ENCODE data around the gene LMOD1. TPM values are rescaled to one million over a fixed set of nuclear protein-coding genes. Genes with fewer than 3 reads are reported as not detected.
"Not testable (repeated sequence)": the region's sequence is repeated elsewhere in the genome, so short reads cannot be mapped to it uniquely, and the experiment has no call there.

The LMOD1 gene
- total RNA-seq, 2 donors from 2014 or later = not detected

- Mint-ChIP-seq H3K36me3 (ENCODE audit: low read depth) (no peaks in the 10 kb centered on the region), H3K27ac (no peak overlapping the region), H3K27me3 (peaks cover 50% of the 10 kb centered on the region), H3K4me3 (no peak overlapping the region), H3K4me1 (peaks cover 2% of the 10 kb centered on the region)
- H3K9me3 ChIP-seq (ENCODE audit: control insufficient read depth, low read length, poor library complexity, severe bottlenecking) = no peaks in the 10 kb centered on the region
- ATAC-seq (no peak), DNase-seq (no peak)
Measured at GRCh38 chr1:201941420-201942128, 4.8 kb downstream of the LMOD1 start.

DNA sequence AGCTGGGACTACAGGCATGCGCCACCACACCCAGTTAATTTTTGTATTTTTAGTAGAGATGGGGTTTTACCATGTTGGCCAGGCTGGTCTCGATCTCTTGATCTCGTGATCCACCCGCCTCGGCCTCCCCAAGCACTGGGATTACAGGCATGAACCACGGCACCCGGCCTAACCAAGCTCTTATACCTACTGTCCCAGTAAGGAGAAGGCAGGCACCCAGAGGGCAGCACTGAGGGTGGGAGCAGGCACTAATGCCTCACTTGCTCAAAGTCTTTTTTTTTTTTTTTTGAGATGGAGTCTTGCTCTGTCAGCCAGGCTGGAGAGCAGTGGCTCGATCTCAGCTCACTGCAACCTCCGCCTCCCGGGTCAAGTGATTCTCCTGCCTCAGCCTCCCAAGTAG is 6.0 kb downstream of the LMOD1 start:
- not testable (repeated sequence) for H3K4me1 Mint-ChIP-seq; H3K4me3 Mint-ChIP-seq; H3K36me3 Mint-ChIP-seq (ENCODE audit: low read depth); DNase-seq; H3K9me3 ChIP-seq (ENCODE audit: control insufficient read depth, low read length, poor library complexity, severe bottlenecking); ATAC-seq; H3K27ac Mint-ChIP-seq
- H3K27me3 Mint-ChIP-seq = peaks cover 45% of the 10 kb centered on the region

- no peaks in the 10 kb centered on the region for H3K36me3 Mint-ChIP-seq (ENCODE audit: low read depth)
- no peaks in the 10 kb centered on the region for H3K4me1 Mint-ChIP-seq
- no peaks in the 10 kb centered on the region for H3K9me3 ChIP-seq (ENCODE audit: control insufficient read depth, low read length, poor library complexity, severe bottlenecking)
- ATAC-seq = no peak
- DNase-seq = no peak
- no peak overlapping the region for H3K27ac Mint-ChIP-seq
- no peak overlapping the region for H3K4me3 Mint-ChIP-seq
- peaks cover 43% of the 10 kb centered on the region for H3K27me3 Mint-ChIP-seq
Measured at GRCh38 chr1:201939574-201939973, 6.8 kb downstream of the LMOD1 start.

- ATAC-seq (no peak), DNase-seq (no peak)
- H3K36me3 Mint-ChIP-seq (ENCODE audit: low read depth) = no peaks in the 10 kb centered on the region
- no peak overlapping the region for H3K27ac Mint-ChIP-seq
- H3K9me3 ChIP-seq (ENCODE audit: control insufficient read depth, low read length, poor library complexity, severe bottlenecking) = no peaks in the 10 kb centered on the region
- peaks cover 44% of the 10 kb centered on the region for H3K27me3 Mint-ChIP-seq
- H3K4me3 Mint-ChIP-seq = no peak overlapping the region
- no peaks in the 10 kb centered on the region for H3K4me1 Mint-ChIP-seq
Measured at GRCh38 chr1:201939148-201939547, 7.2 kb downstream of the LMOD1 start.

- Mint-ChIP-seq H3K27me3 (peaks cover 40% of the 10 kb centered on the region), H3K4me1 (no peaks in the 10 kb centered on the region), H3K36me3 (ENCODE audit: low read depth) (no peaks in the 10 kb centered on the region), H3K4me3 (no peak overlapping the region), H3K27ac (no peak overlapping the region)
- ATAC-seq (no peak), DNase-seq (no peak)
- H3K9me3 ChIP-seq (ENCODE audit: control insufficient read depth, low read length, poor library complexity, severe bottlenecking) = no peaks in the 10 kb centered on the region
Measured at GRCh38 chr1:201938440-201939035, 7.8 kb downstream of the LMOD1 start.

DNA sequence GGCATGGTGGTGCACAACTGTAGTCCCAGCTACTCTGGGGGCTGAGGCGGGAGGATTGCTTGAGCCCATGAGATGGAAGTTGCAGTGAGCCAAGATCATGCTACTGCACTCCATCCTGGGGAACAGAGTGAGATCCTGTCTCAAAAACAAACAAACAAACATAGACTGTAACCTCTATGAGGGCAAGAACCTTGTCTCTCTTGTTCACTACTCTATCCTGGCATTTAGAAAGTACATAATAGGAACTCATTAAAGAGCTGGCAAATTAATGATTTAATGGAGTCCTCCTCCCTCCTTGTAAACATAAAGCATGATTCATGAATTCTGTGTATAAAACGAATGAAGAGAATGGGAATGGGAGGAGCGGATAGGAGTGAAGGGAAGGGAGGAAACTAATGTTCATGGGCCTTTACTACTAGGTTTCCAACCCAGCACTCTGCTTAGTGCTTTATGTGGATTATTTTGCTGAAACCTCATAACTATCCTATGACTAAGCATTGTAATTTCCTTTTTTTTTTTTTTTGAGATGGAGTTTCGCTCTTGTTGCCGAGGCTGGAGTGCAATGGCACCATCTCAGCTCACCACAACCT is 8.6 kb downstream of the LMOD1 start:
- no peak overlapping the region for H3K27ac Mint-ChIP-seq
- no peaks in the 10 kb centered on the region for H3K4me1 Mint-ChIP-seq
- H3K9me3 ChIP-seq (ENCODE audit: control insufficient read depth, low read length, poor library complexity, severe bottlenecking) = no peaks in the 10 kb centered on the region
- peaks cover 32% of the 10 kb centered on the region for H3K27me3 Mint-ChIP-seq
- DNase-seq = no peak
- no peak for ATAC-seq
- H3K36me3 Mint-ChIP-seq (ENCODE audit: low read depth) = no peaks in the 10 kb centered on the region
- H3K4me3 Mint-ChIP-seq = no peak overlapping the region

DNA sequence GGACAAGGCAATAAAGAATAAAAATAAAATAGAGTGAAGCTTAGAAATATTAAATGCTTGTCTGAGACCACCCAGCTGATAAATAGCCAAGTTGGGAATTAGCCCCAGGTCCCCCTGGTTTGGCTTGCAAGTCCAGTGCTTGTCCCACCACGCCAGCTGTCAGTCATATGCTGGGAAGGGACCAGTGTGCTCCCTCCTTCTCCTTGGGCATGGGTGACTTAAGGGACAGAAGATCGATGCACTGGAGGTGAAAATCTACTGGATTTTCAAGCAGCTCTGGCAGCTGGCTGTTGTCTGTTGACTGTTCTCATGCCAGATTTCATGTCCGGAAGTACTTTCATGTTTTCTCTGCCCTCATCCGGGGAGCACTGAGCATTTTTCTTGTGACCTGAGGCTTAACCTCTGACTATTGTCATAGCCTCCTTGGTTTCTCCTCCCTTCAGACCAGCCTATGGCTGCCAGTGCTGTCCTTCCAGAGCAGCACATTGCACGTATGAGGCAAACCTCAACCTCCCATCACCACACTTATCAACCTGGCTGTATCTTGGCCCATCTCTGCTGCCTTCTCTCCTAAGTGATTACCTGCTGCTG is 12.4 kb downstream of the LMOD1 start:
- no peaks in the 10 kb centered on the region for H3K9me3 ChIP-seq (ENCODE audit: control insufficient read depth, low read length, poor library complexity, severe bottlenecking)
- Mint-ChIP-seq H3K27me3 (peaks cover 22% of the 10 kb centered on the region), H3K36me3 (ENCODE audit: low read depth) (no peaks in the 10 kb centered on the region), H3K27ac (no peak overlapping the region), H3K4me1 (no peaks in the 10 kb centered on the region), H3K4me3 (no peak overlapping the region)
- ATAC-seq (no peak), DNase-seq (no peak)

GRCh38 chr1:201930803-201931202 is 15.5 kb downstream of the LMOD1 start:
- Mint-ChIP-seq H3K4me3 (no peak overlapping the region), H3K4me1 (no peaks in the 10 kb centered on the region), H3K27me3 (peaks cover 18% of the 10 kb centered on the region), H3K36me3 (ENCODE audit: low read depth) (no peaks in the 10 kb centered on the region), H3K27ac (no peak overlapping the region)
- ATAC-seq (no peak), DNase-seq (no peak)
- H3K9me3 ChIP-seq (ENCODE audit: control insufficient read depth, low read length, poor library complexity, severe bottlenecking) = no peaks in the 10 kb centered on the region

- H3K36me3 Mint-ChIP-seq (ENCODE audit: low read depth) = no peaks in the 10 kb centered on the region
- H3K4me3 Mint-ChIP-seq = no peak overlapping the region
- no peaks in the 10 kb centered on the region for H3K4me1 Mint-ChIP-seq
- H3K27ac Mint-ChIP-seq = no peak overlapping the region
- no peaks in the 10 kb centered on the region for H3K9me3 ChIP-seq (ENCODE audit: control insufficient read depth, low read length, poor library complexity, severe bottlenecking)
- DNase-seq (no peak), ATAC-seq (no peak)
- peaks cover 17% of the 10 kb centered on the region for H3K27me3 Mint-ChIP-seq
Measured at GRCh38 chr1:201930137-201930536, 16.2 kb downstream of the LMOD1 start.

GRCh38 chr1:201928266-201928665 is 18.1 kb downstream of the LMOD1 start:
- Mint-ChIP-seq H3K4me3 (no peak overlapping the region), H3K27me3 (peaks cover 6% of the 10 kb centered on the region), H3K27ac (no peak overlapping the region), H3K4me1 (no peaks in the 10 kb centered on the region), H3K36me3 (ENCODE audit: low read depth) (no peaks in the 10 kb centered on the region)
- ATAC-seq (no peak), DNase-seq (no peak)
- H3K9me3 ChIP-seq (ENCODE audit: control insufficient read depth, low read length, poor library complexity, severe bottlenecking) = no peaks in the 10 kb centered on the region

DNA sequence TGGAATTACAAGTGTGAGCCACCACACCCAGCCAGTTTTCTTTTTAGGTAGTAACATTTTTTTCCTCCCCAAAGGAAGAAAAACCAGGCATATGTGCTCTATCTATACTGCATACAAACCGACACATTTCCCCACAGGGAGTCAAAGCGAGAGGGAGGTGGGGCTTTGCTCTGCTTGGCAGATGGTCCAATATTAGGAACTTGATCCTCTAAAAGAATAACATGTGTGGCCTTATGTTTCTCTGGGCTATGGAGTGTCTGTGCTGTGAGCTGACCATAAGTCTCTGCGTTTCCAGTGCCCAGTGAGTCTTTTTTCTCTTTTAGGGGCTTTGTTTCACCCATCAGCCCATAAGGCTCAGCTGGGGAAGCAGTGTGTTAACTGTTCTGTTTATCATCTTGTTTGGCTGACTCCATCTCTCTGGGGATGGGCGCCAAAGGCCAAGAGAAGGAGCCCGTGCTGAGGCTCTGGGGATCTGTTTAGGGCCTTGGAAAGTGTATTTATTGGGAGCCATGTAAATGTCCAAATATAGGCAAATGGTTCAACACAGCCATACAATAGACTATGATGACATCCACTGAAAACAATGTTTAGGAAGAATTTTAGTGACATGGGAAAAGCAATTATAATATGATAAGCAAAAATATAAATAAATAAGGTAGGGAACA is 20.2 kb downstream of the LMOD1 start:
- no peaks in the 10 kb centered on the region for H3K36me3 Mint-ChIP-seq (ENCODE audit: low read depth)
- no peaks in the 10 kb centered on the region for H3K4me1 Mint-ChIP-seq
- no peaks in the 10 kb centered on the region for H3K9me3 ChIP-seq (ENCODE audit: control insufficient read depth, low read length, poor library complexity, severe bottlenecking)
- DNase-seq (no peak), ATAC-seq (no peak)
- H3K4me3 Mint-ChIP-seq = no peak overlapping the region
- peaks cover 6% of the 10 kb centered on the region for H3K27me3 Mint-ChIP-seq
- H3K27ac Mint-ChIP-seq = no peak overlapping the region

DNA sequence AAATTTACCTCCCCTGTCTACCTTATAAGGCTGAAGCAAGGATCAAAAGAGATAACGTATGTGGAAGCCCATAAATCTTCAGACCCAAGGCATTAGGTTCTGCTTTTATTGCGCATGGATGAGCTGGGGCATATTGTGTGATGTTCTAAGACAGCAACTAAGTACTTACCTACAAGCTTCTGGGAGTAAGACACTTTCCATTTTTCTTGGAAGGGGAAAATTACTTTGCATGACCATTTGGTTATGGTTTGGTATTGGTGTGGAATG is 21.1 kb downstream of the LMOD1 start:
- H3K4me3 Mint-ChIP-seq = no peak overlapping the region
- H3K27ac Mint-ChIP-seq = no peak overlapping the region
- no peaks in the 10 kb centered on the region for H3K4me1 Mint-ChIP-seq
- H3K9me3 ChIP-seq (ENCODE audit: control insufficient read depth, low read length, poor library complexity, severe bottlenecking) = no peaks in the 10 kb centered on the region
- DNase-seq = no peak
- no peaks in the 10 kb centered on the region for H3K36me3 Mint-ChIP-seq (ENCODE audit: low read depth)
- peaks cover 6% of the 10 kb centered on the region for H3K27me3 Mint-ChIP-seq
- ATAC-seq = no peak

GRCh38 chr1:201921952-201922558 is 24.3 kb downstream of the LMOD1 start:
- H3K27ac Mint-ChIP-seq = no peak overlapping the region
- no peak overlapping the region for H3K4me3 Mint-ChIP-seq
- H3K36me3 Mint-ChIP-seq (ENCODE audit: low read depth) = no peaks in the 10 kb centered on the region
- H3K4me1 Mint-ChIP-seq = no peaks in the 10 kb centered on the region
- no peak for DNase-seq
- H3K9me3 ChIP-seq (ENCODE audit: control insufficient read depth, low read length, poor library complexity, severe bottlenecking) = no peaks in the 10 kb centered on the region
- H3K27me3 Mint-ChIP-seq = peaks cover 16% of the 10 kb centered on the region
- no peak for ATAC-seq
